IPS DF 6.9 (cell line): ENCODE results near the gene TMEM117.

Experiments used
- DNase-seq: peaks from one replicate; pipeline ENCODE4 v3.0.0-alpha.2; 2013; ENCODE audit warnings: low read depth, low spot score
- H3K27ac ChIP-seq: one replicate; pipeline ENCODE4 v1.5.1; 2013; ENCODE audit warnings: low read length, control low read depth
- H3K27me3 ChIP-seq: 2 replicates; pipeline ENCODE4 v1.6.1; 2013; ENCODE audit warnings: mild to moderate bottlenecking, low read length; ENCODE audit not compliant: control insufficient read depth, insufficient read depth
- H3K36me3 ChIP-seq: 2 replicates; pipeline ENCODE4 v1.6.1; 2013; ENCODE audit warnings: low read length; ENCODE audit not compliant: control insufficient read depth, insufficient read depth
- H3K4me1 ChIP-seq: 2 replicates; pipeline ENCODE4 v1.6.1; 2013; ENCODE audit warnings: low read length; ENCODE audit not compliant: control insufficient read depth, insufficient read depth
- H3K4me3 ChIP-seq: 2 replicates; pipeline ENCODE4 v1.5.1; 2013; ENCODE audit warnings: mild to moderate bottlenecking, low read length
- H3K9me3 ChIP-seq: 2 replicates; pipeline ENCODE4 v1.6.1; 2013; ENCODE audit warnings: low read length, inconsistent platforms; ENCODE audit not compliant: control insufficient read depth, insufficient read depth
- WGBS: extraction: QIAGEN DNeasy Blood & Tissue Kit; methylation state at CpG from one replicate; pipeline ENCODE4 v1.1.7; 2013; ENCODE audit warnings: mixed read lengths, missing lambda C conversion rate; ENCODE audit not compliant: insufficient read length, insufficient coverage; 5-methylcytosine and 5-hydroxymethylcytosine counted together

TMEM117 gene

DNA sequence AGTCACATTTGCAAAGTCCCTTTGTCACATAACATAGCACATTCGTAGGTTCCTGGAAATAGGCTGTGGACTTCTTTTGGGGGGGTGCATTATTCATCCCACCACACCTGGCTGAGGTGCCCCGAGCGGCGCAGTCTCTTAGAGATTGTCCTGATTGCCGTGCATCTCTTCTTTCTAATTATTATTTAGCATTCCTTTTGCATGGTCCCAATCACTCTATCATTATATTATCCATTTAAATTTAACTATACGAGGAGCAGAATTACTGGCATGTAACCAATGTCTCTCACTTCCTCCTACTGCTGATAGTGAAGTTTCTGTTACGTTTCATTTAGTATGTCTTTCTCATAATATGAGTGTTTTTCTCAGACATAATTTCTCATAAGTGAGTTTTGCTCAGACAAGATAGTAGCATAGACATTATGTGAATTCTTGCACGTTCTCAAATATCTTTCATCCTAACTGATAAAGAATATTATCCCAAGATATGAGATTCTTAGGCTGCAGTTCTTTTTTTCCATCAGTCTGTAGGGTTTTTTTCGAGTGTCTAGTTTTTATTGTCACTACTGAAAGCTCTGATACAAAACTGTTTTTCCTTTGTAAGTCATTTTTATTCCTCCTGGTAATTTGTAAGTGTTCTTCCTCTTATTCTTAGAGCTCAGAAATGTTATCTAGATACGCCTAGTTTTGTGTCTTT lies 595.9 kb downstream of the TMEM117 start:
- Histone ChIP-seq H3K4me1 (peaks cover 6% of the 10 kb centered on the region; the same call in 1 of the 2 replicates), H3K4me3 (no peak overlapping the region), H3K36me3 (no peaks in the 10 kb centered on the region), H3K27me3 (no peaks in the 10 kb centered on the region), H3K27ac (no peak overlapping the region), H3K9me3 (no peaks in the 10 kb centered on the region)
- WGBS: 100% methylated on average over 1 of the region's 10 CpGs
- DNase-seq: no peak

- H3K27ac ChIP-seq: no peak overlapping the region
- no peaks in the 10 kb centered on the region for H3K9me3 ChIP-seq
- H3K4me3 ChIP-seq: no peak overlapping the region
- peaks cover 5% of the 10 kb centered on the region; the same call in 1 of the 2 replicates for H3K4me1 ChIP-seq
- H3K27me3 ChIP-seq: no peaks in the 10 kb centered on the region
- WGBS: no CpG with 5 or more reads among the region's 1 CpG
- no peaks in the 10 kb centered on the region for H3K36me3 ChIP-seq
- no peak for DNase-seq
These were observed 597.8 kb downstream of the TMEM117 start for GRCh38 chr12:44433659-44434058.

GRCh38 chr12:44436756-44437155 lies 600.9 kb downstream of the TMEM117 start:
- no peak for DNase-seq
- no peak overlapping the region for H3K27ac ChIP-seq
- H3K36me3 ChIP-seq: no peaks in the 10 kb centered on the region
- no peaks in the 10 kb centered on the region for H3K27me3 ChIP-seq
- H3K9me3 ChIP-seq: no peaks in the 10 kb centered on the region
- no peak overlapping the region for H3K4me3 ChIP-seq
- WGBS: no CpG with 5 or more reads among the region's 5 CpGs
- no peaks in the 10 kb centered on the region for H3K4me1 ChIP-seq
